Adipocyte (in vitro differentiated cells): ENCODE data around the gene CRHR2.
"Not testable (repeated sequence)": the region's sequence is repeated elsewhere in the genome, so short reads cannot be mapped to it uniquely, and the experiment has no call there.

Experiments
- DNase-seq: peaks from one replicate; pipeline ENCODE4 v3.0.0-alpha.2; 2015; ENCODE audit warnings: low read depth
- H3K27me3 ChIP-seq: replicated peaks from 2 replicates; pipeline ENCODE4 v1.7.0; 2013; ENCODE audit warnings: mild to moderate bottlenecking, low read length, moderate library complexity; ENCODE audit not compliant: control insufficient read depth, insufficient read depth
- H3K36me3 ChIP-seq: 2 replicates; pipeline ENCODE4 v1.7.0; 2013; ENCODE audit warnings: low read length, mild to moderate bottlenecking, moderate library complexity; ENCODE audit not compliant: control insufficient read depth, insufficient read depth, severe bottlenecking
- H3K4me1 ChIP-seq: 2 replicates; pipeline ENCODE4 v1.7.0; 2013; ENCODE audit warnings: mild to moderate bottlenecking, low read length, moderate library complexity; ENCODE audit not compliant: control insufficient read depth, insufficient read depth
- H3K4me3 ChIP-seq: 2 replicates; pipeline ENCODE4 v1.7.0; 2013; ENCODE audit warnings: mild to moderate bottlenecking, low read length, moderate library complexity
- H3K9ac ChIP-seq: 2 replicates; pipeline ENCODE4 v1.7.0; 2013; ENCODE audit warnings: mild to moderate bottlenecking, low read length, moderate library complexity
- H3K9me3 ChIP-seq: 2 replicates; pipeline ENCODE4 v1.7.0; 2013; ENCODE audit warnings: mild to moderate bottlenecking, low read length, moderate library complexity; ENCODE audit not compliant: control insufficient read depth

The CRHR2 gene

DNA sequence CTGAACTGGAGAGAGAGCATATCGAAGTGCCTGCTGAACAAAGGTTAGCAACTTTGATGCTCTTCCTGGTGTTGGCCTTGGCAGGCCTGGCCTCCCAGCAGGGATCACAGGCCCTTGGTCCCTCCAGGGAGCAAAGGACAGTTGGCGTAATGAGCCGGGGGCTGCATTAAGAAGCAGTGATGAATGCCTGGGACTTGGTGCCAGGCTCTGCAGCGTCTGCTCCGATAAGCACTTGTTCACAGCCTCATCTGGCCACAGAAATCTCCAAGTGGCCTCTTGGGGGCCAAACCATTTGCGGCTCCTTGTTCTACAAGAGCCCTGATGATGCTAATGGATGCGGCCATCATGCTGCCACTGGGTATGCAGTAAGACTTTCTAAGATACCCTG is 31.8 kb downstream of the CRHR2 start:
- Histone ChIP-seq H3K4me3 (no peak overlapping the region), H3K4me1 (no peaks in the 10 kb centered on the region), H3K9ac (no peak overlapping the region), H3K9me3 (no peaks in the 10 kb centered on the region), H3K36me3 (peaks cover 6% of the 10 kb centered on the region), H3K27me3 (no peaks in the 10 kb centered on the region)
- no peak for DNase-seq

DNA sequence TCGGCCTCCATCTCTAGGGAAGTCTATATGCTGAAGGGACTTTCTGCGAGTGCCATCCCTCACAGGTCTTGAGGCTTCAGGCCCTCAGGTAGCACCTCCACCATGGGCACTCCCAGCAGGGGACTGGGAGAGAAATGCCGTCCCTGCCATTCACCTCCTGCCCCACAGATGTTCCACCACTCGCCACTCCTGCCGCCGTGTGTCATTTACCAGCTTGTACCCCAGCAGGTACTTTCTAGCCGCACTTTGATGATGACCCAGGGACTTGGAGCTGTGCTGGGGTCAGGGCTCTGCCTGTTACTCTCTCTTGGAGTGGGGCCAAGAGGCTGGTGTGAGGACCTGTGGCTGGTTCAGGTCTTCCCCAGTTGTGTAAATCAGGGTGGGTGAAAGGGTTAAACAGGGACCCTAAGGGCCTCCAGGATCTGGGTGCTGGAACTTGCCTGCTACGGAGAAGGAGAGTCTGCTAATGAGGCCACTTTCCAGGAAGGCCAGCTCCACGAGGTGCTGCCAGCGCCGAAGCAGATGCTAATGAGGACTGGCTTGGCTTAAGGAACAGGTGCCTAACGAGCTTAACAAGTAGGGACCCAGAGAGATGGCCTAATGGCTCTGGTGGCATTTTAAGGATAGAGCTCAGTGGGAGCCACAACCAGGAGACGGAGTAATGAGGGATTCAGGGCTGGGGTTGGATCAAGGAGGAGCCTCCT is 32.4 kb downstream of the CRHR2 start:
- Histone ChIP-seq H3K4me1 (no peaks in the 10 kb centered on the region), H3K9ac (no peak overlapping the region), H3K9me3 (no peaks in the 10 kb centered on the region), H3K27me3 (no peaks in the 10 kb centered on the region), H3K4me3 (no peak overlapping the region), H3K36me3 (peaks cover 11% of the 10 kb centered on the region)
- DNase-seq, result no peak

DNA sequence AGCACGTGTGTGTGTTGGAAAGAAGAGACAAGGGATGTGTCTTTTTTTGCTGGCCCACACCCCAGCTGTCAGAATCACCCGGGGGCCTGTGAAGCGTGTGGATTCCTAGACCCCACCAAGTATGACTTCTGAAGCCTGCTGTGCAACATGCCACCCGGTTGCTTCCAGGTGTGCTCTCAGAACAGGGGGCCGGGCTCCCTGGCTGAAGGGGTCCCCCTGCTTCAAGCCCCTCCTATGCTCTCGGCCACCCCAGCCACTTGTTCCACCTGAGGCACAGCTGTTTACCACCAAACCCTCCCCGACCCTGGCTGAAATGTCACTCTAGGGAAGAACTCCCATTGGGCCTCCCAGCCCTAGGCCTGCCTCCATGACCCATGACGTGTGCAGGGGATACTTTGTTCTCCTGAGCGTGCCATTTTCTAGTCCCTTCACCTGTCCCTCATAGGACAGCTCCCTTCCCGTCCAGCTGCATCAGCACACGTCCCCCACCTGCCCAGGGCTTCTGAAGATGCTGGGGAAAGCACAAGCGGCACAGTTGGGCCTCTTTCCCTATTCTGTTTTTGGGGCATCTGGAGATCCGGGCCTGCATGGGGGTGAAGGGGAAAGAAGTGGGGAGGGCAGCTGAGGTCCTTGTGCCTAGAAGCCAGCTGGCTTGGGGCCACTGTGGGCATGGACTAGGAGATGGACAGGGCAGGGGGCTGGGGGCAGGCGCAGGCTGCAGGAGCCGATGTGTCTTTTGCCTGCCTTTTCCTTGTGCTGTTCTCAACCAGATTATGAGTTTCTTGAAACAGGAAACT is 33.3 kb downstream of the CRHR2 start:
- Histone ChIP-seq H3K4me1 (no peaks in the 10 kb centered on the region), H3K4me3 (no peak overlapping the region), H3K27me3 (no peaks in the 10 kb centered on the region), H3K36me3 (peaks cover 11% of the 10 kb centered on the region), H3K9me3 (no peaks in the 10 kb centered on the region), H3K9ac (no peak overlapping the region)
- DNase-seq, result no peak

DNA sequence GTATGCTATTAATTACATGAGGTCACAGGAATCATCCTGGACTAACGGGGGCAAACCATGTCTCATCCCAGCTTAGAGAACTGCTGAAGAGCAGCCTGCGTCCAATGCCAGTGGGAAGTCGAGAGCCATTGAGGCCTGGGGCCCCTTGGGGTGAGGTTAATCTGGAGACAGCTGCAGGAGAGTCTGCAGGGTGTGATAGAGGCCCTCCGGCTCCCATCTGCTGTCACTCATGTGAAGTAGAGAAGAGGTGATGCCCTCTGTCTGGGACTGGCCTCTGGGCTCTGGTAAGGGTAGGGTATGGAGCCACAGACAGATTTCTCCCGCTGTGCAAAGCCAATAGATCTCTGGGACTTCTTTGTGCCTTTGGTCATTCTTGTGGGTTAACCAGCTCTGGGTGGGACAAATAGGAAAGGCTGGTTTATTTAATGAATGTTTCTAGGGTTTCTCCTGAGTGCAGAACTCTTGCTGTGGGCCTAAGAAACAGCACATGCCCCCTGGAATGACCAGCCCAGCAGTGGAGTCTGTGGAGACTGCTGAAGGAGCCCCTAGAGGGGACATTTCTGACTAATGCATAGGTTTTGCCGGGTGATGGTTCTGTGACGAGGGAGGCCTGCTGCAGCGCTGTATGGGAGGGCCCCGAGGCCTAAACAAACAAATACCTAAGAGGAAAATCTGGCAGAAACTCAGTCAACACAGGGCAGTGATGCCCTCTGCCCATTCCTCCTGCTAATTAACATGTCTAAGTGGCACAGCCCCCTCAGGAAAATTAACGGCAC is 34.5 kb downstream of the CRHR2 start:
- Histone ChIP-seq H3K4me3 (no peak overlapping the region), H3K9me3 (no peaks in the 10 kb centered on the region), H3K4me1 (no peaks in the 10 kb centered on the region), H3K36me3 (peaks cover 16% of the 10 kb centered on the region), H3K27me3 (no peaks in the 10 kb centered on the region), H3K9ac (no peak overlapping the region)
- DNase-seq, result no peak

DNA sequence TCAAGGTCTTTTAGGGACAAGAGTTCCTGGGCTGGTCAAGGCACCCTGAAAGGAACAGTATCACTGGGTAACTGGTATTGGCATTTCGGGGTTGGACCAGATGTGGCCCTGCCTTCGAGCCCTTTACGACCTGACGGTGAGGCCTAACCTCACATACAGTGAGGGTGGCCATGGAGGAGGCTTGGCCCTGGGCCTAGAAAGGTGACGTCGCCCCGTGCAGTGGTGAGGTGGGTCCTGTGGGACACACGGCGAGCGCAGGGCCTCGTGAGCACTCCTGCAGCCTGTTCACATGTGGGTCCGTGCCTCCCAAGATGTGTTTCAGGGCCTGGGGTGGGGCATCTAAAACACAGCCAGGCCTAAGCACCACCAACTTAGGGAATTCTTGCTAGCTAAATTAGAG is 36.1 kb downstream of the CRHR2 start:
- no peaks in the 10 kb centered on the region for H3K27me3 ChIP-seq
- H3K9ac ChIP-seq, result no peak overlapping the region
- H3K9me3 ChIP-seq, result no peaks in the 10 kb centered on the region
- no peak overlapping the region for H3K4me3 ChIP-seq
- no peak for DNase-seq
- H3K36me3 ChIP-seq, result peaks cover 18% of the 10 kb centered on the region
- H3K4me1 ChIP-seq, result no peaks in the 10 kb centered on the region

DNA sequence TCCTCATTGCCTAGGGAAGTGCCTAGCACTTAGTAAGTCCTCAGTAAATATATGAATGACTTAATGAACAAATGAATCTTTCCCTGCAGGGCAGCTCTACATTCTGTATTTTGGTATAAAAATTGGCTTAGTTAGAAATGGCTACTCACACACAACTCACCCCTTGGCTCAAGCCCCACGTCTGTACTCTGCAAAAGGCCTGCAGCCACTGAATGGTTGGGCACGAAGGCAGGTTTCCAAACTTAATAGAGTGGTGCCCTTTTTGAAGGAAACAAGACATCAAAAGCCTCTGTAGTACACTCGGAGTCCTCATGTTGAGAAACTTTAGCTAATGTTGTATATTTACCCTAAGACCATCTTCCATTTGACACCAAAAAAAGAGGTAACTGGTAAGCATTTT is 36.6 kb downstream of the CRHR2 start:
- peaks cover 18% of the 10 kb centered on the region for H3K36me3 ChIP-seq
- H3K9me3 ChIP-seq, result no peaks in the 10 kb centered on the region
- no peaks in the 10 kb centered on the region for H3K4me1 ChIP-seq
- no peak overlapping the region for H3K9ac ChIP-seq
- no peak overlapping the region for H3K4me3 ChIP-seq
- DNase-seq, result no peak
- H3K27me3 ChIP-seq, result no peaks in the 10 kb centered on the region

DNA sequence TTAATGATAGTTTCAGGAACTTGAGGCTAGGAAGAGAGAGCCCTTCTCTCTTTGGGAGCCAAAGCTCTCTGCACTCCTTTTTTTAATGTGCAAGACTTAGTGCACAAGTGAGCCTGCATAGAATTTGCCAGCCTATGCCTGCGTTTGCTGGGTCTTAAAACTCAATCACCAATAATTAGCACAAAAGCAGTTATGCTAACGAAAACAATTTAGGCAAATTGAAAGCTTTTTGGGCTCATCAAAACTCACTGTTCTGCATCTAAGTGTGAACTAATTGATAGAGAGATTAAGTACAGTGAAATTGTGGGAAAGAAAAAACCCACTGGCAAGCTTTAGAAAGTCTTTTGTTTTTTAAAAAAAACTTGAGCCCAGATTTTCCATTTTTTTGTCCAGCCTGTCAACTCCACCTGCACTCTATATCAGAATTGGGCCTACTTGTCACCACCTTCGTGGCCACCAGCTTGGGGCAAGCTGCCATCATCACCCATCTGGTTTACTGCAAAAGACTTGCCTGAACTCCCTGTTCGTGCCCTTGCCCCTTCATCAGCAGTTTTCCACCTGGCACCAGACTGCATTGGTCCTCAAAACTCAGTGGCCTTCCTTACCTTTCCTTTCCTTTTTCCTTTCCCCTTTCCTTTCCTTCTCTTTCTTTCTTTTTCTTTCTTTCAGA is 37.8 kb downstream of the CRHR2 start:
- DNase-seq, result no peak
- no peaks in the 10 kb centered on the region for H3K27me3 ChIP-seq
- no peak overlapping the region for H3K9ac ChIP-seq
- no peaks in the 10 kb centered on the region for H3K4me1 ChIP-seq
- H3K9me3 ChIP-seq, result no peaks in the 10 kb centered on the region
- peaks cover 18% of the 10 kb centered on the region for H3K36me3 ChIP-seq
- H3K4me3 ChIP-seq, result no peak overlapping the region

DNA sequence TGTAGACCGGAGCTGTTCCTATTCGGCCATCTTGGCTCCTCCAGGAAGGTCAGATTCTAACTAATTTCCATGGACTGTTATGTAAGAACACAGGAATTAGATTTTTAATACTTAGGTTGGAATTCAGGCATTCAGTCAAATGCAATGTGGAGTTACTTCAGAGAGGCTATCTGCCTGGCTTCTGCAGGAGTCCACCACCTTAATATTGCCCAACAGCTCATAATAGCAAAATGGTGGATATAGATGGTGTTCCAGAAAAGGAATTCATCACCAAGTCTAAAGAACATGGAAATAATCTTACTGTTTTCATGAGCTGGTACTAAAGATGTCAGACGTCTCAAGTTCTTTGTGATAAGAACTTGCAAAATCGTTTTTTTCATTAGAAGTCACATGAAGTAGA is 39.5 kb downstream of the CRHR2 start:
- Histone ChIP-seq H3K4me1 (no peaks in the 10 kb centered on the region), H3K9me3 (no peaks in the 10 kb centered on the region), H3K4me3 (no peak overlapping the region), H3K27me3 (no peaks in the 10 kb centered on the region), H3K9ac (no peak overlapping the region), H3K36me3 (peaks cover 18% of the 10 kb centered on the region)
- DNase-seq, result no peak

DNA sequence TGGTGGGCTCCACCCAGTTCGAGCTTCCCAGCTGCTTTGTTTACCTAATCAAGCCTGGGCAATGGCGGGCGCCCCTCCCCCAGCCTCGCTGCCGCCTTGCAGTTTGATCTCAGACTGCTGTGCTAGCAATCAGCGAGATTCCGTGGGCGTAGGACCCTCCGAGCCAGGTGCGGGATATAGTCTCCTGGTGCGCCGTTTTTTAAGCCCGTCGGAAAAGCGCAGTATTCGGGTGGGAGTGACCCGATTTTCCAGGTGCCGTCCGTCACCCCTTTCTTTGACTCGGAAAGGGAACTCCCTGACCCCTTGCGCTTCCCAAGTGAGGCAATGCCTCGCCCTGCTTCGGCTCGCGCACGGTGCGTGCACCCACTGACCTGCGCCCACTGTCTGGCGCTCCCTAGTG is 39.9 kb downstream of the CRHR2 start:
- H3K36me3 ChIP-seq, result peaks cover 18% of the 10 kb centered on the region
- H3K9me3 ChIP-seq, H3K27me3 ChIP-seq, H3K4me1 ChIP-seq, DNase-seq, H3K4me3 ChIP-seq, H3K9ac ChIP-seq: not testable (repeated sequence)

DNA sequence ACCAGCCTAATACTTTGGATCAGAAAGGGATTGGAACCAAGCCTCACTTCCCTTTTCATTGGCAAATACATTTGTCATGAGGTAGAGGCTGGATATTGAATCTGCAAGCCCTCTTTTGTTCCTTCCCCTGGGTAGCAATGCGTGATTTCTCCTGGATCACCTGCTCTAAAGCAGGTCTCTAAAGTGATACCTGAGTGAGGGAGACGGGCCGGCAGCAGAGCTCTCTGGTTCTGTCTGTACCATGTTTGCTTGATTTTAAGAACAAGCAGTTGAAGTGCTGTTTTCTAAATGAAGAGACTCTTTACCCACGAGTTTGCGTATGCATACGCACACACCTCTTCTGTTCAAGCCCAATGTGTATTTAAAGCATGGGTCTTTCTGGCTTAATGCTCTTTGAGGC is 46.5 kb downstream of the CRHR2 start:
- Histone ChIP-seq H3K9ac (no peak overlapping the region), H3K36me3 (peaks cover 57% of the 10 kb centered on the region), H3K4me1 (peaks cover 14% of the 10 kb centered on the region), H3K9me3 (no peaks in the 10 kb centered on the region), H3K27me3 (no peaks in the 10 kb centered on the region), H3K4me3 (no peak overlapping the region)
- DNase-seq, result no peak

DNA sequence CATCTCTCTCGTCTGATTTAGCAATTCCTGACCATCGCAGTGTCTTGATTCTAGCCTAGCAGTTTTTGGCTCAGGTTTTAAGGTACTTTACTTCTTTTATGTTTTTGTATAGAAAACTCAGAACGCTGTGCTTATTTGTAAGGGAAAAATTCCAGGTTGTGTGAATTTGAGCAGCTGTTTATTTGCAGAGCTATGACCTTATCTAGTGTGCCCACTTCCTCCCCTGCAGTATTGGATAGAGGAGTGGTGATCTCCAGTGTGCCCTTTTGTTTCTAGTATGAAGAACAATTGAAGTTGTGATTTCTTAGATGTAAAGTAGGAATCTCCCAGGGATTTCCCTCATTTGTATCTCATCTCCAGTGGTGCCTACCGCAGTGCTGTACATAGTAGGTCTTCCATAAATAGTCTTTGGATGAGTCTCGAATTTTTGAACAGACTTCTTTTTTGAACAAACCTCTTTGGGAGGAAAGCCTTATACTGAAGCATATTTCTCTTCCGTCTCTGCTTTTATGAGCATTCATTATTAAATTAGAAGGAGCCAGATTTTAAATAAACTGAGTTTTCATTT is 47.5 kb downstream of the CRHR2 start:
- Histone ChIP-seq H3K36me3 (peaks cover 68% of the 10 kb centered on the region), H3K9ac (no peak overlapping the region), H3K9me3 (no peaks in the 10 kb centered on the region), H3K4me1 (peaks cover 14% of the 10 kb centered on the region), H3K27me3 (no peaks in the 10 kb centered on the region), H3K4me3 (no peak overlapping the region)
- DNase-seq, result no peak
